GM21526 (cell line): Measurements from ENCODE around the gene CDH4.

ENCODE experiments used
- ATAC-seq: cut with Tn5 transposase; IDR thresholded peaks from one replicate; pipeline ENCODE4 v1.9.1; 2021; ENCODE audit warnings: moderate library complexity; ENCODE audit not compliant: unreplicated experiment, low FRiP score

Gene CDH4

DNA sequence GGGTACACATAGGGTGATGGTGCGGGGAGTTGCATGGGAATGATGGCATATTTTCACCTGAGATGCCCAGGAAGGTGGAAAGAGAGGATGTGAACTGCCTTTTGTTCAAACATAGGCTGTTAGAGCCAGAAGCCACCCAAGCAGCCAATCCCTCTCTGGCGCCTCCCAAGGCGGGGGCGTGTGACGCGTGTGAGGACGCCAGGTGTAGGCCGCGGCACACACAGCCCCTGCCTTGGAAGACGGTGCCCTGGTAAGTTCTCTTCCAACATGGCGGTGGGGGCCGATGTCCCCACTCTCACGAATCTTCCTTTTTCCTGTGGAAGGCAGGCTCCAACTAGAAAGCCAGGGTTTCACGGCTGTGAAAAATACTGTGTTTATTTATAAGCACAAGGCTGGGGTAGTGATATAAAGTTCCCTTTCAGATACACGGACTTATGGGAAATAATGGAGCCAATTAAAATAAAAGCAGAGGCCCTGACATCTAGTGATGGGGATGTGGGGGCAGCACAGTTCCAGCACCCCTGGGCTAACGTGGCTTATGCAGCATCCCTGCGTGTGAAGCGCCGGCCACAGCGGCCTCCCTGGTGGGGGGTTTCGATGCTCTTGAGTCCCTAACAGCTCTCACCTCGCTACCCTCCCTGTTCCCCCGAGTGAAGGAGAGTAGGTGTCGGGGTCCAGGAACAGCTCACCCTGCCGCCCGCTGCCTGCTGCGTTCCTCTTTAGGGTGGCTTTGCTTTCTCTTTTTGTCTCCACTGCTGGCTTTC lies 28.3 kb downstream of the CDH4 start:
- ATAC-seq, result no peak

DNA sequence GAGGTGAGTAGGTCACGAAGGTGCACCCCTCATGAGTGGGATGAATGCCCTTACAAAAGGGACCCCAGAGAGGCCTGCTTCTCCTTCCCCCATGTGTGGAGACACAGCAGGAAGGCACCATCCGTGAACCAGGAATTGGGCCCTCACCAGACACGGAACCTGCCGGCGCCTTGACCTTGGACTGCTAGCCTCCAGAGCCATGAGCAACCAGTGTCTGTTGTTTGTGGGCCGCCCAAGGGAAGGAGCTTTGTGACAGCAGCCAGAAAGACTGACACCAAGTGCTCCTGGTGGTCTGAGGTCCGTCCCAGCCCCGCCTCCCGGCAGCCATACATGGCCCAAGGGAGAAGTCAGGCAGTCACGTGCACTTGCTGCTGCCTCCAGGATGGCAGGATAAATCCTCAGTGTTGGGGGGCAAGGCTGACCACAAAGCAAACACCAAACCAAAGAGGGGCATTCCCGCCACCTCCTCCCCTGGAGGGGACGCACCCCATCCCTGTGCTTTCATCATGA lies 29.3 kb downstream of the CDH4 start:
- ATAC-seq, result no peak

DNA sequence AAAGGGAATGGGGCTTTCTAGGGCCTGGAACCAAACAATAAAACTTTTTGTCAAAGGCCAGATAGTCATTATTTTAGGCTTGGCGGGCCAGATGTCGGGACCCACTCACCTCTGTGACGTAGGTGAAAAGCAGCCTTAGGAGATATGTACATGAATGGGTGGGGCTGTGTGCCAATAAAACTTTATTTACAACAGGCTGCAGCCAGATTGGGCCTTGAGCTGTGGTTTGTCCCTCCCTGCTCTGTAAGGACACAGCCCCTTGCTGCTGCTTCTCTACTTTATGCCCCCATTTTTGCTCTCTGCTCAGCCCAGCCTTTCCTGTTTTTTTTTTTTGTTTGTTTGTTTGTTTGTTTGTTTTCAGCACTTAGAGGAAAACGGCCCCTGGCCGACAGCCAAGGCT lies 32.7 kb downstream of the CDH4 start:
- ATAC-seq, result no peak

DNA sequence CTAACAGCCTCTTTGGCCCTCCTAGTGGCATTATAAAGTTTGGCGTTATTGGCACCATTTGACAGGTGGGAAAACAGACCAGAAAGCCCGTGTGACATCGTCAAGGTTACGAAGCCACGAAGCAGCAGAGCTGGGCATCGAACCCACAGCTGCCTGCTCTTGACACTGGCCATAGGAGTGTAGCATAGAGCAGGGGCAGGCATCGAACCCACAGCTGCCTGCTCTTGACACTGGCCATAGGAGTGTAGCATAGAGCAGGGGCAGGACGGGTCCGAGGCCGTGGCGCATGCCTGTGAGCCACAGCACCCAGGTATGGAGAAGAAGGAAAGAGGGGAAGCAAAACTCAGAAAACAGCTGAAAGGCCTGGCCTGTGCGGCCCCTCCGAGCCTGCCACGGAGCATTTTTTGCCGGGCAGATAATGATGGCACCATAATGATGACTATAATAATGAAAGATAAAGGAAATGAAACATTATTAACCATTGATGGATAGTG lies 33.1 kb downstream of the CDH4 start:
- ATAC-seq, result no peak

DNA sequence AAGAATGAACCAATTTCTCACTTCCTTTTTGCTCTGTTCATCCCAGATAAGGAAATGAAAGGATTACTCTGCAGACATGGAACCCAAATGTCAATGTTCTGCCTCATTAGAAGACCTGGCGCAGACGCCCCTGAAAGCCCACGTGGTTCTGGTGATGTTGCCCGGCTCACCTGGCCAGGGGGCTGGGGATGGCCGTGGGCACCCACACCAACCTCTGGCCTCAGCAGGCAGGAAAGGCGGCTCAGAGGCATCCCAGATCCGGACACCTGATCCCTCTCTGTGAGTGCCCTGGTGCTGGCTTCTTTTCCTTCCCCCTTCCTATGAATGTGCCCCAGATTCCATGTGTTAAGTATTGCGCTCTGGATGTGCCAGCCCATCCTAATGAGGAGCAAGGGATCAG lies 33.6 kb downstream of the CDH4 start:
- ATAC-seq, result no peak

DNA sequence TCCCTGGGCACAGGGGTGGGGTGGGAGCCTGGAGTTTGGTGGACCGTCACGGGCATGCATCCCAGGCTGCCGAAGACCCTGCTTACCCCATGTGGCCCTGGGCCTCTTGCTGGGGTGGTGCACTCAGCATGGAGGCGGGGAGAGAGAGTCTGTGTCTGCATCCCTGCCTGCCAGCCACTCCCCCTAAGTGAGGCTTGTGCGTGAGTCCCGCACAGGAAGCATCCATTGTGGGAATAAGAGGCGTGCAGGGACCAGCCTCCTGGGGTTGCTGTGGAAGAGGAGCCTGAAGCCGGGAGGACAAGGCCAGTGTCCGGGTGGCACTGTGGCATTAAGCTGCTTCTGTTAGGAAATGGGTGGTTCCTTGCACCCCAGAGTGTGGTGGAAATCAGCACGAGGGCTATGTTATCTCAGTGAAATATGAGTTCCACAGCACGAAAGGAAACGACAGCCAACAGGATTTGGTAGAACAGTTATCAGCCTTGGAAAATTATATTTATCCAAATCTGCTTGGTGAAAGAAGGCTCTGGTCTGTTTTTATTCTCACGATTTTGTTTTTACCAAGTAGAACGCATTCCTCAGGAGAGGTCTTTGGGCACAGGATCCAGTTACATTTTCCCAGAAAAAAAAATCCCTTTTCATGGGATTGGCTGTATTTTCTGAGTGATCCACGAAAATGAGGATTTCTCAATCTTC lies 35.7 kb downstream of the CDH4 start:
- no peak for ATAC-seq

DNA sequence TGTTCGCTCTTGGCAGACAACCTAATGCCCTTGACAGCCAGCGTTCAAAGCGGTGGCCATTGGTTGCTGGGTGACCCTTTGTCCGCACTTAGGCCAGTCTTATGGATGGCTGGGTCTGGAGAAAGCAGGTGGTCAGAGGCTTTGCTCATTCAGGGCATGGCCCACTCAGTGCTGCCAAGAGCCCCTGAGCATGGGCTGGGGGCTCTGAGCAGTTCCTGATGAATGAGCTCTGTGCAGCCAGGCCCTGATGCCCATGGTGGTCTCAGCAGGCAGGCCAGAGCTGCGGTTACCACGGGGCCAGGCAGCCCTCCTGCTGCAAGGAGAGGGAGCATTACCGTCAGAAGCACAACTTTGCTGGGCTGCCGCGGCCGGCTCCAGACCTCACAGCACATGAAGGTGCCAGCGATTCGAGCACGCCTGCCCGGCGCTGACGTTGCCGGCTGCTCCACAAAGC lies 36.3 kb downstream of the CDH4 start:
- no peak for ATAC-seq

DNA sequence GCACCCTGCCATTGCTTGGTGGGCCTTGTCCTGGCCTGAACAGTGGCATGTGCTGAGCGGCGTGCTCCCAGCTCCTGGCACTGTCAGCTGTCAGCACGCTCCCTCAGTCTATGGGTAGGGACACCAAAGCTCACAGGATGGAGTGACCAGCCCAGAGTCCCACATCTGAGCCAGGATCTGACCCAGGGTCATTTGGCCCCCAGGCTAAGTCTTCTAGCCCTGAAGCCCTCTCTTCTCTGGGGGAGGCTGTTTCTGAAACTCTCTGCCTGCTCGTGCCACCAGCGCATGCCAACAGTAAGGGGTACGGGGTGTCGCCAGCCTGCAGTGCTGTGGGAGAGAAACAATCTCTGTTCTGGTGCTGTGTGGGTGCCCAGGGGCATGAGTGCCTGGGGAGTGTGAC lies 37.1 kb downstream of the CDH4 start:
- ATAC-seq, result no peak

DNA sequence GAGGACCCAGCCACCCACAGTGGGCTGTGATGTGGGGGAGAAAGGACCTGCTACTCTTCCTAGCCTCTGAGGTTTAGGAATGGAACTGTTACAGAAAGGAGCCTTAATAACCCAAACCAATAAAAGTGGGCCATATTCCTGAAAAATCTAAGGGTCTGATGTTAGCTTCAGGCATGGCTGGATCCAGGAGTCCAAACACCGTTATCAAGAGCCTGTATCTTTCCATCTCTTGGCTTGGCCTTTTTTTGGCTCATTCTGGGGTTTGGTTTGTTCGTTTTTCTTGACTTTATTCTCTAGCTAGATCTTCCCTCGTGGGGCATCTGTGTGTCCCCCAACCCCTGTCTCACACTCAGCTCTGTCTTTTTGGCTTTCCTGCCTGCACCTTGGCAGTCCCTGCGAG lies 38.7 kb downstream of the CDH4 start:
- ATAC-seq, result no peak

DNA sequence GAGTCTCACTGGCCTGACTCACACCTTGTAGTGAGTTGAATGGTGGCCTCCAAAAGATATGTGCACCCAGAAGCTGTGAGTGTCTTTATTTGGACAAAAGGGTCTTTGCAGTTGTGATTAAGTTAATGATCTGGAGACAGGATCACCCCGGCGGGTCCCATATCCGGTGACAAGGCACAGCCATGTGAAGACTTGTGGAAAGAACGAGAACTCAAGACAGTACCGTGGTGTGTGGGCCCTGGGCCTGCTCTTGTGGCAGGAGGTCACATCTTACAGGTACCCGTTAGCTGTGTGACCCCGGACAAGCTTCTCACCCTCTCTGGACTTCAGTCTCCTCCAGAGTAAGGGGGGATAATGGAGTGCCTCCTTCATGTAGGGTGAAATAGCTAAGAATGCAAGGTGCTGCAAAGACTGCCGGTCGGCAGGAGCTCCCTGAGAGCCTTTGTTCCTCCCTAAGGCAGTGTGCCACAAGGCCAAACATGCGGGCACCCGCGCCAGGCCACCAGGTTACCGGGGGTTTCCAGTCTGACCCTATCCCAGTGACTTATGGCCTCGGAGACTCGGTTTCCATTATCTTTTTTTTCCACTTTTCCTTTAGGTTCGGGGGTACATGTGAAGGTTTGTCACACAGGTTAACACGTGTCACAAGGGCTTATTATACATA lies 39.2 kb downstream of the CDH4 start:
- no peak for ATAC-seq

DNA sequence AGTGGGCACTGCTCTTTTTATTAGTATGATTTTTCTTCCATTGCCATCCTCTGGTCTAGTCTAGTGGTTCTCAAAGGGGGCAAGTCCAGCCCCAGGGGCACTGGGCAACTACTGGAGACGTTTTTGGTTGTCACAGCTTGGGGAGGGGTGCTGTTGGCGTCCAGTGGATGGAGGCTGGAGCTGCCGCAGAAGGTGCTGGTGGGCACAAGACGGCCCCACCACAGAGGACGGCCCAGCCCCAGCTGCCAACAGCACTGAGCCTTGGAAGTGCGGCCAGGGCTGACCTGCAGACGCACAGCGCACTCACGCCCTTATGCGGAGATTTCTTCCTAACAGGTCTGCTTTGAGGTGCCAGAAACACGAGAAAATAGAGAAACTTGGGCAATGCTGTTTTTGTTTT lies 40.3 kb downstream of the CDH4 start:
- no peak for ATAC-seq

DNA sequence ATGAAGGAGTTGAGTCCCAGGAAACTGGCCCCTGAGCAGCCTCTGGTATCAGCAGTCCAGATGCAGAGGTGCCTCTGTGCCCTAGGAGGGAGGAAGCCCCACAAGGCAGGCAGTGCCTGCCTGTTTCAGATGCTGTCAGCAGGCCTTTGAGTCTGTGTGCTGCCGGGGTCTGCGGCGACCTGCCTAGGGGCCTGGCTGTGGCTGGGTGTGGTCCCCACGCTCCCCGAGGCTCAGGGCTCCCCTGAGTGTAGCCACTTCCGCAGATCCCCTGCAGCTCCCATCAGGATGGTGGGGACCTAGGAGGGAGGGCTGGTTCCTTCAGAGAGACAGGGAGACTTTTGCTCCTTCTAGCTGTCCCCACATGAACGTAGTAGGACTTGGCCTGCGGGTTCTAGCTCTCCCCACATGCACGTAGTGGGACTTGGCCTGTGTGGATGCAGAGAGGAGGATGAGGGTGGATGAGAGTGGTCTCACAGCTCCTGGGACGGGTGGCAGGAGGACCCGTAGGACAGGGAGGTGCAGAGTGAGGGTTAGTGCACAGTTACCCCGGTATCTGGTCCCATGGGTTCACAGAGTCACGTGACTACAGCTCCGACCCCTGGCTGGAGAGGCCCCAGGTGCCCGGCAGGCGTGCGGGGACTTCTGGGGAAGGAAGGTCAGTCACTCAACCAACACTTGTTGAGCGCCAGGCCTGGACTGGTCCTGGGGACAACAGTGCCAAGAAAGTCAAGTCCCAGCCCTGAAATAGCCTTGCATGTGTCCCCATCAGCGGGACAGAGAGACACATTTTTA lies 41.0 kb downstream of the CDH4 start:
- ATAC-seq, result no peak

DNA sequence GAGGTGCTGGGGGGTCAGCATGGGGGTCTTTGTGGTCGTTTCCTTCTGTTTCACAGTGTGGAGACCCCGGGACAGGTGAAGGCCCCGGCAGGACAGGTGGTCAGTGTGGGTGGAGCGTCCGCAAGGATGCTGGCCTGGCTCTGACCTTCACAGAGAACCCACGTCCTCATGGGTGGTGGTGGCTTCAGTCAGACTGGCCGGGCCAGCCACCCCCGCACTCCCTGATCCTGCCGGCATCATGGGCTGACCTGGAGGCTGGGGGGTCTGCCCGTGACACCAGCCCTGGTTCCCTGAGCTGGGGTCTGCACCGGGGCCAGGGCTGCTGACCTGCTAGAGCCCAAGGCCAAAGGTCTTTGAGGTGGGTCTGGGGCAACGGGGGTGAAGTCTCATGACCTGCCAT lies 41.9 kb downstream of the CDH4 start:
- no peak for ATAC-seq

DNA sequence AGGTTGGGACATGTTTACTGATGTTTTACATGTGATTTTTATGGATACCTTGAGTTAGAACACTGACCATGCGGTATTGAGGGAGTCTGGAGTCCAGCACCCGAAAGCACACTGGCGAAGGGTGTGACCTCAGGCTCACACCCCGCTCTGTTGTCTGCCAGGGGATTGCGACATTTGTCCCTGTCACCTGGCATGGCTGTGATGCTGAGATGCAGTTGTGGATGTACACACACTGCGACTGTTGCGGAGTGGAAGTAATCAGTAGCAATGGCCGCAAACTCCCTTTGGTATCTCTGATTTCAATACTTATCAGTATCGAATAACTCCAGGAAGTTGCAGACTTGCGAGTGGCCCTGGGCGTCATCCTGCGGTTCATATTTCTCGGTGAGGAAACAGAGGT lies 43.2 kb downstream of the CDH4 start:
- no peak for ATAC-seq

DNA sequence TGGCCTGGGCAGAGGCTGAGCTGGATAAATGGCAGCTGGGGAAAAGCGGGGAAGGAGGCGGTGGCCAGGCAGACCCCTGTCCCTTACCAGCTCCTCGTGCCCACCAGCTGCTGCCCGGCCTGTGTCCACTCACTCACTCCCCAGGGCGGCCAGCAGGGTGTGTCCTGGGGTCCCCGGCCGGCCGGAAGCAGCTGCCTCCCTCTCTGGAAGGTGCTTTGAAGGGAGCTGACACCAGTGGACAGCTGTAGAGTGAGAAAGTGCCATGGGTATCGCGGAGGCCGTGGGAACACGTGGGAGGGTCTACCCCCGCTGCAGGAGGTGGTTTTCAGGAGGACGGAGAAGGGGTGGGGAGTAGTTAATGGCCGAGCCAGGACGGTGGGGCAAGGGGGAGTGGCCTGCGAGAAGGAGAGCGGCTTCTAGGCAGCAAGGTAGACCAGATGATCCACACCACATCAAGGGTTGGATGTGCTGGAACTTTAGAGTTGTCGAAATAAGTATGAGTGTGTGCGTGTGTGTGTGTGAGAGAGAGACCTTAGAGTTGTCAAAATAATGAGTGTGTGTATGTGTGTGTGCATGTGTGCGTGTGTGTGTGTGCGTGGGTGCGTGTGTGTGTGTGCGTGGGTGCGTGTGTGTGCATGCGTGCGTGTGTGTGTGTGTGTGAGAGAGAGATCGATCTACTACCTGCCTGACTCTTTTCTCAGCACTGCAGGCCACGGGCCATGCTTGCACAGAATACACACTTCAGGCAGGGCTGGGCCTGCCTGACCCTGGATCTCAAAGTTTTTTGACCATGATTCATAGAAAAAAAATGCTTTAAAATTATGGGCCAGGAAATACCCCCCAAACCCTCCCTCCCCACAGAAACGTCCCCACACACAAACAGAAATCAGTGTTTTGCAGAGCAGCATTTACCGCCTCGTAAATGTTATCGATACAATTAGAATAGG lies 43.9 kb downstream of the CDH4 start:
- ATAC-seq, result no peak

DNA sequence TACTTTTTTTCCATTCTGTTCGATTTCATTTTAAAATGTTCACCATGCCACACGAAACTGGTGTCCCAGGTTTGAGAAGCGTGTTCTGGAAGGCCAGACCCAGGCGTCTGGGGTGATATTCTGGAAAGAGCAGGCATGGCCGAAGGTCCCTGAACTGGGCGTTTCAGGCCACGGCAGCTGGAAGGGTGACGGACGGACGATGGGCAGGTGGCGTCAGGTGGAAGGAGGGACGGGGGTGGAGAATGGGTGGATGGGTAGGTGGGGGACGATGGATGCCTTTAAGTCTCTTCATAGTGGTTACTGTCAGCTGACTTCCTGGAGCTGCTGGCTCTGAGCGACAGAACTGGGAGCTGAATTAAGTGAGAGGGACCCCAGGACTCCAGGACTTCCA lies 44.6 kb downstream of the CDH4 start:
- ATAC-seq, result no peak

DNA sequence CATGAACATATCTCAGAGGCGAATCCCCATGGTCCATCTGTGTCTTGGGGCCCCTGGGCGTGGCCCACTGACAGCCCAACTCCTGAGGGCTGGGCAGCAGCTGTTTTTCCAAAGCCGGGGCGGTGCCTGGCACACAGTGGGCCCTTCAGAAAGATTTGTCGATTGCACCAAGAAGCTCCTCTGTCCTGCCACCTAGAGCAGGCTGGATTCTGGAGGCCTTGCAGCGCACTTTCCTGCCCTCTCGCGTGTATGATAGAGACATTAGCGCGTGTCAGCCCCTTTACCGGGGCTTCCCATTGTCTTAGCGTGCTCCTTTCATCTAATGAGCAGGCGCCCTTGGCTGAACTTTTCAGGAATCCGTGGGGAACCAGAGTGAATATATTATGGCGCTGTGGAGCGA lies 45.4 kb downstream of the CDH4 start:
- ATAC-seq, result no peak

DNA sequence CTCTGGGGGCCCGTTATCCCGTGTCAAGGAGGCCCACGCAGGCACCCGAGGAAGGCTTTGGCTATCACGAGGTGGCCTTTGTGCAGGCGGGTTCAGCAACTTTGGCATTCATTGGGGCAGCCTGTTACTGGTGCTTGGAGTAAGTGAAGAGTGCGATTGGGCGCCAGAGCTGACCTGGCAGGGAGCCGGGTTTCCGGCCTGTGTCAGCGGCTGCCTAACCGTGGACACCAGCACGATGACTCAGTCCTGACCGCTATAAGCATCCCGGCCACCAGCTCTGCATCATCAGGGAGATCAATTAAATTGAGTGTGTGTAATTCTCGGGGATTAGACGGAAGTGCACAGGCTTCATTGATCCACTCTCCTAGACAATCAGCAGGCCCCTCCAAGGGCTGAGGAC lies 45.9 kb downstream of the CDH4 start:
- ATAC-seq, result no peak

DNA sequence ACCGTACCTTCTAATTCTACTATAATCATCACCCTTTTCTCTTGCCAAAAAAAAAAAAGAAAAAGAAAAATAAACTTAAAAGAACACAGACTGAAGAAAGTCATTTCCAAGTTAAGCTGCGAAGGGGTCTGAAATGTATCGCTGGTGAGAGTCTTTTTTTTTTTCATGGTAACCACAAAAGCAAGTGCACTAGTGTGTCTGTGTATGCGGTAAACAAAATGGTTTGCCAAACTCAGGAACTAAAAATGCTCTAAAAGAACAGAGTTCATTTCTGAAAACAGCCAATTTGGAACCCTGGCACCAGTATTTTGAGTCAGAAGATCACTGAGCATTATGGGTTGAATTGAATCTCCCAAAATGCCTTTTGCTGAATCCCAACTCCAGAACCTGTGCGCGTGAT lies 46.6 kb downstream of the CDH4 start:
- no peak for ATAC-seq

DNA sequence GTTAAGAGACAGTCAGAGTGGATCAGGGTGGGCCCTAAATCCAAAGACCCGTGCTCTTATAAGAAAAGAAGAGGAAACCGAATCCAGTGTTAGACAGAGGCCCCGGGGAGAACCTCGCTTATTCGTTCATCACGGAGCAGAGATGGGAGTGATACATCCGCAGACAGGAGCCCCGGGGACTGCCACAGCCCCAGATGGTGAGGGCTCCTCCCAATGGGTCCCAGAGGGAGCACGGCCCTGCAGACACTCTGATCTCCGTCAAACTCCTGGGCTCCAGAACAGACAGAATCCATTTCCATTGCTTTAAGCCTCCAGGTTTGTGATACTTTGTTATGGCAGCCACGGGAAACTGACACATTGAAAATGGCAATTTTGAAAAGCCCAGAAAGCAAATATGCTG lies 47.0 kb downstream of the CDH4 start:
- ATAC-seq, result no peak
